Thymus (tissue), 11 donors: ENCODE measurements around the gene MYOM1. TPM values are rescaled to one million over a fixed set of nuclear protein-coding genes. Genes with fewer than 3 reads are reported as not detected.
"Not testable (repeated sequence)": the region's sequence is repeated elsewhere in the genome, so short reads cannot be mapped to it uniquely, and the experiment has no call there.

Source experiments
- DNase-seq, 9 donors: peaks; one replicate each; pipeline ENCODE4 v3.0.0-alpha.2; 2013; ENCODE audit warnings: low spot score in 9 of 9, low read depth in 6 of 9, missing footprints in 1 of 9
- H3K27ac ChIP-seq, 2 donors: one replicate each; pipeline ENCODE4 v1.5.1; 2013; ENCODE audit warnings: control low read depth in 1 of 2, low read depth in 1 of 2, low read length in 1 of 2, mild to moderate bottlenecking in 1 of 2, moderate library complexity in 1 of 2
- H3K27me3 ChIP-seq, 2 donors: one replicate each; pipeline ENCODE4 v1.5.1; 2013; ENCODE audit warnings: low read length in 1 of 2; ENCODE audit not compliant: control insufficient read depth in 2 of 2, insufficient read depth in 1 of 2
- H3K36me3 ChIP-seq, 2 donors: one replicate each; pipeline ENCODE4 v1.5.1; 2013; ENCODE audit warnings: low read length in 1 of 2, mild to moderate bottlenecking in 1 of 2, moderate library complexity in 1 of 2; ENCODE audit not compliant: control insufficient read depth in 2 of 2, insufficient read depth in 2 of 2
- H3K4me1 ChIP-seq, 2 donors: one replicate each; pipeline ENCODE4 v1.5.1; 2013; ENCODE audit warnings: low read length in 2 of 2; ENCODE audit not compliant: control insufficient read depth in 2 of 2, insufficient read depth in 2 of 2
- H3K4me3 ChIP-seq, 2 donors: one replicate each; pipeline ENCODE4 v1.5.1; 2013; ENCODE audit warnings: low read length in 2 of 2, control low read depth in 1 of 2, mild to moderate bottlenecking in 1 of 2
- H3K9me3 ChIP-seq, 2 donors: one replicate each; pipeline ENCODE4 v1.5.1; 2013; ENCODE audit warnings: low read length in 1 of 2, mild to moderate bottlenecking in 1 of 2; ENCODE audit not compliant: control insufficient read depth in 2 of 2, insufficient read depth in 1 of 2
- WGBS: extraction: QIAGEN DNeasy Blood & Tissue Kit; methylation state at CpG from one replicate; pipeline ENCODE4 v1.1.7; 2013; 5-methylcytosine and 5-hydroxymethylcytosine counted together
- polyA plus RNA-seq: library from polyadenylated mRNA; stranded (reverse); fragments of 200-250 nt; gene quantifications from one replicate; pipeline ENCODE4 v1.2.3, GENCODE V29; 2013
- total RNA-seq: library from RNA; stranded (reverse); fragments of 120-200 nt; gene quantifications from one replicate; pipeline ENCODE4 v1.2.4, GENCODE V29; 2013
- donor health status: healthy.

MYOM1 gene
- total and polyA plus RNA-seq, 2 donors: 1.1 to 3.3 TPM

GRCh38 chr18:3054214-3054613, 165.6 kb downstream of the MYOM1 start:
- Histone ChIP-seq H3K27me3 (no peaks in the 10 kb centered on the region), H3K27ac (no peak overlapping the region), H3K4me1 (no peaks in the 10 kb centered on the region), H3K4me3 (no peak overlapping the region), H3K36me3 (no peaks in the 10 kb centered on the region), H3K9me3 (no peaks in the 10 kb centered on the region)
- no peak for DNase-seq
- WGBS: 98% methylated on average over 6 of the region's 6 CpGs

DNA sequence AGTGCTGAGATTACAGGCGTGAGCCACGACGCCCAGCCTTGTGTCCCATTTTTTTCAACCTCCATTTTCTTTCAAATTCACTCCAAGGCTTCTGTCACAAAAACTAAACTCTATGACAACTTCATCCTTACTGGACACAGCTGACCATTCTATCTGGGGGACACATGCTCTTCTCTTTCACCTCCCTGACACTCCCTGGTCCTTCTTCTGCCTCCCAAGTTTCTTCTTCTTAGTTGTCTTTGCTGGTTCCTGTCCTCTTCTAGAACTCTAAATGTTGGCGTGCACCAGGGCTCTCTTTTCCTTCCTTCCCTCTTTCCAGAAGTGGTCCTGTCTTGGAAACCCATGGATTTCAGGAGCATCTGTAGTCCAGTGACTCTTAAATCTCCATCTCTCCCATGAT, 166.7 kb downstream of the MYOM1 start:
- no peak overlapping the region for H3K27ac ChIP-seq
- no peaks in the 10 kb centered on the region for H3K36me3 ChIP-seq
- H3K9me3 ChIP-seq: no peaks in the 10 kb centered on the region
- H3K27me3 ChIP-seq: no peaks in the 10 kb centered on the region
- 97% methylated on average over 4 of the region's 4 CpGs for WGBS
- H3K4me1 ChIP-seq: no peaks in the 10 kb centered on the region
- no peak overlapping the region for H3K4me3 ChIP-seq
- DNase-seq: no peak

DNA sequence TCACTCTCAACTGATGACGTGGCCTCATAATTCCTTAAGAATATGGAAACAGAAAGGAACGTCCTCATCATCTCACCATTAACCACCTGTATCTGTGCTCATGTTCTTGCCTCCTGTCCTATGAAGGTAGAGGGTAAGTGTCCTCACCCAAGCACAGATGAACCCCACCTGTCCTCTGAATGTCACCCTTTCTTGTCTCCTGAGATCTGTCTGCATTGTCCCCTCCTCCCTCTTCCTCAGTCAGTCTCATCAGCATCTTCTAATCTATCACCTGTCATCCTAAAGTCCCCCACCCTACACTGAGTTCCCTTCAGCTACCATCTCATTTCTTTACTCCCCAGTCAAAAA, 167.4 kb downstream of the MYOM1 start:
- 94% methylated on average over 2 of the region's 2 CpGs for WGBS
- H3K9me3 ChIP-seq: no peaks in the 10 kb centered on the region
- H3K27me3 ChIP-seq: no peaks in the 10 kb centered on the region
- no peaks in the 10 kb centered on the region for H3K36me3 ChIP-seq
- no peak overlapping the region for H3K27ac ChIP-seq
- H3K4me1 ChIP-seq: no peaks in the 10 kb centered on the region
- H3K4me3 ChIP-seq: no peak overlapping the region
- DNase-seq: no peak

GRCh38 chr18:3051718-3052410, 167.9 kb downstream of the MYOM1 start:
- Histone ChIP-seq H3K9me3 (no peaks in the 10 kb centered on the region), H3K27me3 (no peaks in the 10 kb centered on the region), H3K27ac (no peak overlapping the region), H3K36me3 (no peaks in the 10 kb centered on the region), H3K4me1 (no peaks in the 10 kb centered on the region), H3K4me3 (no peak overlapping the region)
- WGBS: 90% methylated on average over 8 of the region's 8 CpGs
- DNase-seq: no peak

GRCh38 chr18:3049897-3050454, 169.8 kb downstream of the MYOM1 start:
- not testable (repeated sequence) for H3K36me3 ChIP-seq, H3K4me3 ChIP-seq, H3K4me1 ChIP-seq, H3K9me3 ChIP-seq, DNase-seq, H3K27me3 ChIP-seq, H3K27ac ChIP-seq
- WGBS: 95% methylated on average over 4 of the region's 8 CpGs

- WGBS: 98% methylated on average over 3 of the region's 3 CpGs
- Histone ChIP-seq H3K27ac (no peak overlapping the region), H3K27me3 (no peaks in the 10 kb centered on the region), H3K4me3 (no peak overlapping the region), H3K9me3 (no peaks in the 10 kb centered on the region), H3K4me1 (no peaks in the 10 kb centered on the region), H3K36me3 (no peaks in the 10 kb centered on the region)
- no peak for DNase-seq
These were observed 170.9 kb downstream of the MYOM1 start for GRCh38 chr18:3048820-3049349.

DNA sequence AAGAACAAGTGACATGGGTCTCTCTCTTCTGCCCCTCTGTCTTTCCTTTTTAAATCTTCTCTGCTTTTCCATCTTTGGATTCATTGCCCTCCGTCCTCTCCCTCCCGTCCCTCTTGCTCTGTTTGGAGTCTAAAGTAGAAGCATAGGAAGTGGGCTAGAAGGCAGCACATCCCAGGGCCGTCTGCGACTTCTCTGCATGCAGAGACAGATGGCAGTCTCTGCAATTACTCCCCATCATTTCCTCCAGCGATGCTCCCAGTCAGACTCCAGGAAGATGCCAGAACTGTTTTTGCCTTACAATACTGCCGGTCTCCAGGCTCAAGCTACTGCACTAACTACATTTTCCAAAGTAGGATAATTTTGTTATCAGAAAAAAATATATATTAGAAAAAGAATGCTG, 171.6 kb downstream of the MYOM1 start:
- no peaks in the 10 kb centered on the region for H3K9me3 ChIP-seq
- DNase-seq: no peak
- 24% methylated on average over 6 of the region's 6 CpGs for WGBS

GRCh38 chr18:3046216-3046808, 173.5 kb downstream of the MYOM1 start:
- no peak for DNase-seq
- Histone ChIP-seq H3K27me3 (no peaks in the 10 kb centered on the region), H3K36me3 (no peaks in the 10 kb centered on the region), H3K4me1 (no peaks in the 10 kb centered on the region), H3K9me3 (no peaks in the 10 kb centered on the region), H3K27ac (no peak overlapping the region), H3K4me3 (no peak overlapping the region)
- WGBS: 93% methylated on average over 4 of the region's 4 CpGs

More for the DNA sequence above, 171.6 kb downstream of the MYOM1 start:
- Histone ChIP-seq H3K4me1 (no peaks in the 10 kb centered on the region), H3K27ac (no peak overlapping the region), H3K4me3 (no peak overlapping the region), H3K27me3 (no peaks in the 10 kb centered on the region), H3K36me3 (no peaks in the 10 kb centered on the region)

- H3K4me3 ChIP-seq: no peak overlapping the region
- H3K36me3 ChIP-seq: no peaks in the 10 kb centered on the region
- 50% methylated on average over 12 of the region's 12 CpGs for WGBS
- H3K4me1 ChIP-seq: no peaks in the 10 kb centered on the region
- no peaks in the 10 kb centered on the region for H3K9me3 ChIP-seq
- DNase-seq: no peak
- H3K27ac ChIP-seq: no peak overlapping the region
- no peaks in the 10 kb centered on the region for H3K27me3 ChIP-seq
These were observed 174.7 kb downstream of the MYOM1 start for GRCh38 chr18:3044931-3045698.
